H1 (cell line): ENCODE results near the gene LGALS1. TPM values are rescaled to one million over a fixed set of nuclear protein-coding genes. Genes with fewer than 3 reads are reported as not detected.

Source experiments
- CTCF ChIA-PET: fragments of 300-600 bp; sonication (Branson Sonifier 250); formaldehyde crosslinking; loops from one replicate; lab custom pipeline; 2021; ENCODE audit not compliant: partially characterized antibody; lab: Charles Lee
- POLR2A ChIA-PET: fragments of 300-600 bp; sonication (Branson Sonifier 250); formaldehyde crosslinking; loops from one replicate; lab custom pipeline; 2021; ENCODE audit warnings: inconsistent platforms; ENCODE audit not compliant: partially characterized antibody; lab: Charles Lee
- DNase-seq, 2 experiments: peaks; one replicate each; pipeline versions ENCODE4 v3.0.0 to v3.0.0-alpha.2; 2010 to 2022; ENCODE audit warnings: low spot score in 2 of 2, low read depth in 1 of 2, mixed read lengths in 1 of 2
- FAIRE-seq: peaks from 2 replicates; lab custom pipeline; 2011; peaks lifted over from hg19 to GRCh38; lab: Jason Lieb, UNC
- H2AFZ ChIP-seq: 2 replicates; pipeline ENCODE4 v1.8.1; 2012; ENCODE audit warnings: low read length, inconsistent platforms
- H2AK5ac ChIP-seq: 2 replicates; pipeline ENCODE4 v1.6.1; 2013; ENCODE audit warnings: low read depth, low read length
- H2BK120ac ChIP-seq: replicated peaks from 2 replicates; pipeline ENCODE3; 2013; ENCODE audit warnings: low read depth, low read length, inconsistent platforms
- H2BK12ac ChIP-seq: 2 replicates; pipeline ENCODE4 v1.6.1; 2013; ENCODE audit warnings: low read depth, low read length
- H2BK15ac ChIP-seq: 2 replicates; pipeline ENCODE4 v1.6.1; 2013; ENCODE audit warnings: low read length
- H2BK20ac ChIP-seq: 2 replicates; pipeline ENCODE4 v1.6.1; 2013; ENCODE audit warnings: low read length
- H2BK5ac ChIP-seq: 2 replicates; pipeline ENCODE4 v1.6.1; 2013; ENCODE audit warnings: low read depth, low read length
- H3K14ac ChIP-seq: 2 replicates; pipeline ENCODE4 v1.6.1; 2013; ENCODE audit warnings: inconsistent platforms; ENCODE audit not compliant: insufficient read length
- H3K18ac ChIP-seq: 2 replicates; pipeline ENCODE4 v1.6.1; 2013; ENCODE audit warnings: low read length; ENCODE audit errors: extremely low read depth
- H3K23ac ChIP-seq: 2 replicates; pipeline ENCODE4 v1.6.1; 2013; ENCODE audit warnings: inconsistent platforms; ENCODE audit not compliant: insufficient read length
- H3K23me2 ChIP-seq: 2 replicates; pipeline ENCODE4 v1.6.1; 2013; ENCODE audit warnings: low read depth, low read length
- H3K27ac ChIP-seq: 2 replicates; pipeline ENCODE4 v1.6.1; 2011; ENCODE audit warnings: low read depth, low read length, inconsistent platforms
- H3K27me3 ChIP-seq, 4 experiments: replicated peaks in 1 of 4; 1 replicate in 1 of 4; 2 replicates in 3 of 4; pipeline versions ENCODE4 v1.6.1 to v1.8.1; 2011 to 2013; ENCODE audit warnings: low read length in 3 of 4, mild to moderate bottlenecking in 3 of 4, inconsistent platforms in 2 of 4, mixed read lengths in 2 of 4, moderate library complexity in 1 of 4; ENCODE audit not compliant: control insufficient read depth in 3 of 4, insufficient read depth in 3 of 4; ENCODE audit errors: extremely low read depth in 1 of 4
- H3K36me3 ChIP-seq, 4 experiments: 2 replicates each; pipeline versions ENCODE4 v1.6.1 to v1.8.1; 2011 to 2013; ENCODE audit warnings: mild to moderate bottlenecking in 4 of 4, low read length in 3 of 4, moderate library complexity in 2 of 4, control low read depth in 1 of 4, inconsistent platforms in 1 of 4; ENCODE audit not compliant: insufficient read depth in 4 of 4, control insufficient read depth in 2 of 4
- H3K4ac ChIP-seq: replicated peaks from 2 replicates; pipeline ENCODE3; 2013; ENCODE audit warnings: low read length, low read depth, mixed read lengths, inconsistent platforms; ENCODE audit not compliant: insufficient read length
- H3K4me1 ChIP-seq, 4 experiments: replicated peaks in 1 of 4; 1 replicate in 1 of 4; 2 replicates in 3 of 4; pipeline versions ENCODE4 v1.6.1 to v1.8.1; 2011 to 2013; ENCODE audit warnings: low read length in 3 of 4, inconsistent platforms in 2 of 4, mixed read lengths in 1 of 4; ENCODE audit not compliant: insufficient read depth in 4 of 4, control insufficient read depth in 3 of 4
- H3K4me2 ChIP-seq, 2 experiments: 2 replicates each; pipeline versions ENCODE4 v1.6.1 to v1.8.1; 2011 to 2013; ENCODE audit warnings: low read depth in 2 of 2, low read length in 2 of 2, control low read depth in 1 of 2, inconsistent platforms in 1 of 2, mild to moderate bottlenecking in 1 of 2; ENCODE audit not compliant: insufficient read depth in 1 of 2
- H3K4me3 ChIP-seq, 4 experiments: fragments of 200-600, 300-600 bp in 1 of 4; sonication (generic), shearing (Covaris generic), sonication (Bioruptor Twin) in 1 of 4; 2 replicates each; pipeline versions ENCODE4 v1.5.1 to v1.8.1; 2011 to 2016; ENCODE audit warnings: low read length in 4 of 4, low read depth in 3 of 4, control low read depth in 2 of 4, inconsistent platforms in 2 of 4, mild to moderate bottlenecking in 2 of 4, mixed read lengths in 1 of 4, moderate library complexity in 1 of 4; ENCODE audit not compliant: insufficient read depth in 2 of 4; ENCODE audit errors: extremely low read depth in 1 of 4
- H3K56ac ChIP-seq: replicated peaks from 2 replicates; pipeline ENCODE3; 2013; ENCODE audit warnings: low read depth, mild to moderate bottlenecking, mixed read lengths, low read length, inconsistent platforms; ENCODE audit not compliant: insufficient read length
- H3K79me1 ChIP-seq: 2 replicates; pipeline ENCODE4 v1.6.1; 2013; ENCODE audit warnings: low read depth, low read length, control low read depth
- H3K79me2 ChIP-seq, 2 experiments: 2 replicates each; pipeline versions ENCODE4 v1.6.1 to v1.8.1; 2012 to 2013; ENCODE audit warnings: low read length in 2 of 2, mild to moderate bottlenecking in 2 of 2, inconsistent platforms in 1 of 2; ENCODE audit not compliant: insufficient read depth in 2 of 2, control insufficient read depth in 1 of 2
- H3K9ac ChIP-seq, 4 experiments: replicated peaks in 1 of 4; 1 replicate in 1 of 4; 2 replicates in 3 of 4; pipeline versions ENCODE4 v1.6.1 to v1.8.1; 2011 to 2013; ENCODE audit warnings: low read depth in 3 of 4, low read length in 3 of 4, control low read depth in 2 of 4, mild to moderate bottlenecking in 2 of 4, moderate library complexity in 2 of 4, inconsistent platforms in 1 of 4; ENCODE audit errors: extremely low read depth in 1 of 4
- H3K9me3 ChIP-seq, 2 experiments: 2 replicates each; pipeline versions ENCODE4 v1.6.1 to v1.8.1; 2012 to 2013; ENCODE audit warnings: mild to moderate bottlenecking in 2 of 2, moderate library complexity in 2 of 2, control low read depth in 1 of 2, inconsistent platforms in 1 of 2, low read depth in 1 of 2, low read length in 1 of 2, mixed read lengths in 1 of 2; ENCODE audit not compliant: insufficient read depth in 2 of 2
- H4K20me1 ChIP-seq, 2 experiments: replicated peaks in 1 of 2; 2 replicates each; pipeline versions ENCODE3 to v1.8.1; 2011 to 2013; ENCODE audit warnings: inconsistent platforms in 2 of 2, low read length in 2 of 2, mild to moderate bottlenecking in 1 of 2; ENCODE audit not compliant: insufficient read depth in 2 of 2, control insufficient read depth in 1 of 2
- H4K5ac ChIP-seq: 2 replicates; pipeline ENCODE4 v1.6.1; 2013; ENCODE audit warnings: low read length, low read depth, mixed read lengths, inconsistent platforms; ENCODE audit not compliant: insufficient read length
- H4K8ac ChIP-seq: 2 replicates; pipeline ENCODE4 v1.8.0; 2013; ENCODE audit warnings: mild to moderate bottlenecking, moderate library complexity, low read length, inconsistent platforms; ENCODE audit not compliant: insufficient read depth; ENCODE audit errors: extremely low read depth
- H4K91ac ChIP-seq: replicated peaks from 2 replicates; pipeline ENCODE3; 2013; ENCODE audit warnings: low read length, mixed read lengths, inconsistent platforms; ENCODE audit not compliant: insufficient read length
- BRCA1 ChIP-seq: IDR thresholded peaks from 2 replicates; pipeline ENCODE4 v1.6.1; 2012; ENCODE audit warnings: low read depth, low read length, improper control_type of control experiment
- CTBP2 ChIP-seq: IDR thresholded peaks from 2 replicates; pipeline ENCODE4 v1.7.0; 2011; ENCODE audit warnings: borderline replicate concordance, mild to moderate bottlenecking, moderate library complexity, mixed read lengths, low read length; ENCODE audit not compliant: insufficient read depth, insufficient read length
- KDM4A ChIP-seq: IDR thresholded peaks from one replicate; pipeline ENCODE4 v1.7.1; 2012; ENCODE audit warnings: low read depth, mild to moderate bottlenecking, moderate library complexity, low read length, inconsistent platforms; ENCODE audit not compliant: severe bottlenecking
- NANOG ChIP-seq: IDR thresholded peaks from 2 replicates; pipeline ENCODE4 v1.6.1; 2011; ENCODE audit warnings: low read length, low read depth, mild to moderate bottlenecking, inconsistent platforms; ENCODE audit not compliant: insufficient read depth, poor library complexity, severe bottlenecking
- SIX5 ChIP-seq: IDR thresholded peaks from 2 replicates; pipeline ENCODE4 v1.6.1; 2011; ENCODE audit warnings: mild to moderate bottlenecking, low read depth, low read length
- USF2 ChIP-seq: IDR thresholded peaks from 2 replicates; pipeline ENCODE4 v1.6.1; 2011; ENCODE audit warnings: low read length, improper control_type of control experiment
- WGBS, 2 experiments: shearing (Covaris generic) in 1 of 2; methylation state at CpG; one replicate each; pipeline versions ENCODE4 v1.1.6 to v1.1.7; 2013 to 2015; ENCODE audit warnings: low lambda C conversion rate in 2 of 2, mixed read lengths in 2 of 2, inconsistent platforms in 1 of 2, low coverage in 1 of 2, missing lambda C conversion rate in 1 of 2; ENCODE audit not compliant: insufficient replicate concordance in 2 of 2, insufficient coverage in 1 of 2, insufficient read length in 1 of 2; ENCODE audit errors: extremely low coverage in 1 of 2, missing lambda C conversion rate in 1 of 2; 5-methylcytosine and 5-hydroxymethylcytosine counted together
- polyA plus RNA-seq, 7 experiments: library from polyadenylated mRNA; depleted of rRNA in 3 of 7; stranded (reverse) in 5 of 7; unstranded in 2 of 7; fragments of >200 nt in 5 of 7; fragments of 200-250 nt in 2 of 7; gene quantifications; 1 replicate in 5 of 7; 2 replicates in 1 of 7; 4 replicates in 1 of 7; pipeline versions ENCODE4 v1.2.1 to v1.2.3, GENCODE V29; 2011 to 2013; ENCODE audit warnings: missing spikeins in 2 of 7, mixed read lengths in 2 of 7
- total RNA-seq: library from RNA; stranded (reverse); fragmentation: NEBNext Ultra II Directional; extraction: Animal tissue kit (Norgen Biotek cat#: 25700); gene quantifications from 2 replicates; pipeline ENCODE4 v1.2.1, GENCODE V29; 2021
- TF ChIP-seq, protein P1 (sequence below), 3 experiments: IDR thresholded peaks; 1 replicate in 2 of 3; 2 replicates in 1 of 3; pipeline versions ENCODE4 v1.5.1 to v1.6.1; 2011; ENCODE audit warnings: low read length in 3 of 3, mild to moderate bottlenecking in 3 of 3, inconsistent platforms in 2 of 3, low read depth in 1 of 3, moderate library complexity in 1 of 3; ENCODE audit not compliant: insufficient read depth in 1 of 3; ENCODE audit errors: control extremely low read depth in 1 of 3
- TF ChIP-seq, protein P2 (sequence below): IDR thresholded peaks from 2 replicates; pipeline ENCODE4 v1.6.1; 2011; ENCODE audit warnings: low read depth, mild to moderate bottlenecking, low read length; ENCODE audit not compliant: insufficient read depth

The LGALS1 gene
- total and polyA plus RNA-seq, 2 of the 8 experiments (the other 6 are each of a cell fraction or from before 2014, with no cell fraction given) = 12.0 to 92.4 TPM

GRCh38 chr22:37678372-37678771 lies 2.9 kb downstream of the LGALS1 start:
- Histone ChIP-seq H2AK5ac (peak overlapping the region; percentile 98; the same call in 1 of the 2 replicates), H3K18ac (no peak overlapping the region), H2BK15ac (peak overlapping the region; percentile 97; the same call in 1 of the 2 replicates), H3K4me3 (no peak overlapping the region), H4K20me1 (peaks cover 0 to 2% of the 10 kb centered on the region in 2 experiments), H2BK20ac (no peak overlapping the region), H4K91ac (peak overlapping the region; percentile 73), H3K4me1 (peaks cover 0 to 16% (median 13%) of the 10 kb centered on the region in 4 experiments; a peak in 6 of 7 replicates), H3K36me3 (no peaks in the 10 kb centered on the region), H3K23ac (no peak overlapping the region), H3K79me1 (no peaks in the 10 kb centered on the region), H3K79me2 (no peaks in the 10 kb centered on the region), H3K9ac (no peak overlapping the region), H2BK120ac (peak overlapping the region; percentile 77), H2BK12ac (0 out of 2 replicates have a peak overlapping the region, but pooled peaks have one; percentile 60), H3K4ac (no peak overlapping the region), H3K4me2 (no peak overlapping the region), H3K27ac (no peak overlapping the region), H2AFZ (no peak overlapping the region), H3K14ac (no peak overlapping the region), H3K56ac (no peak overlapping the region), H2BK5ac (no peak overlapping the region), H4K8ac (no peak overlapping the region), H3K9me3 (no peaks in the 10 kb centered on the region), H3K23me2 (peaks cover 2% of the 10 kb centered on the region; the same call in 1 of the 2 replicates), H4K5ac (no peak overlapping the region), H3K27me3 (peaks cover 0 to 2% (median 0%) of the 10 kb centered on the region in 4 experiments; a peak in 1 of 7 replicates)
- no peak for FAIRE-seq
- CTCF ChIA-PET = interaction anchor here (0.7 to 16.3 kb wide), 6 partner anchors 16 to 72 kb away, joined by 3 to 261 read pairs (median 4); partner anchors contain the start of genes PDXP, SH3BP1 and TRIOBP
- POLR2A ChIA-PET = interaction anchor here (1.1 to 1.8 kb wide), 2 partner anchors 69 to 124 kb away, joined by 3 to 8 read pairs; partner anchors contain the start of gene GGA1
- 85% methylated on average over 18 of the region's 18 CpGs; no CpG with 5 or more reads in 1 of the 2 experiments for WGBS, 2 experiments
- DNase-seq = no peak
- no peak for TF ChIP-seq BRCA1
- no peak for TF ChIP-seq KDM4A
- TF ChIP-seq NANOG = no peak
- no peak for TF ChIP-seq USF2
- TF ChIP-seq, protein P1, sequence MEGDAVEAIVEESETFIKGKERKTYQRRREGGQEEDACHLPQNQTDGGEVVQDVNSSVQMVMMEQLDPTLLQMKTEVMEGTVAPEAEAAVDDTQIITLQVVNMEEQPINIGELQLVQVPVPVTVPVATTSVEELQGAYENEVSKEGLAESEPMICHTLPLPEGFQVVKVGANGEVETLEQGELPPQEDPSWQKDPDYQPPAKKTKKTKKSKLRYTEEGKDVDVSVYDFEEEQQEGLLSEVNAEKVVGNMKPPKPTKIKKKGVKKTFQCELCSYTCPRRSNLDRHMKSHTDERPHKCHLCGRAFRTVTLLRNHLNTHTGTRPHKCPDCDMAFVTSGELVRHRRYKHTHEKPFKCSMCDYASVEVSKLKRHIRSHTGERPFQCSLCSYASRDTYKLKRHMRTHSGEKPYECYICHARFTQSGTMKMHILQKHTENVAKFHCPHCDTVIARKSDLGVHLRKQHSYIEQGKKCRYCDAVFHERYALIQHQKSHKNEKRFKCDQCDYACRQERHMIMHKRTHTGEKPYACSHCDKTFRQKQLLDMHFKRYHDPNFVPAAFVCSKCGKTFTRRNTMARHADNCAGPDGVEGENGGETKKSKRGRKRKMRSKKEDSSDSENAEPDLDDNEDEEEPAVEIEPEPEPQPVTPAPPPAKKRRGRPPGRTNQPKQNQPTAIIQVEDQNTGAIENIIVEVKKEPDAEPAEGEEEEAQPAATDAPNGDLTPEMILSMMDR (IDR thresholded peaks at IDR 0.05; ENCODE audit: control extremely low read depth in 1 of 3, insufficient read depth in 1 of 3, low read depth in 1 of 3, low read length in 3 of 3) = no peak
- TF ChIP-seq SIX5 = no peak
- TF ChIP-seq CTBP2 = no peak
- TF ChIP-seq, protein P2, sequence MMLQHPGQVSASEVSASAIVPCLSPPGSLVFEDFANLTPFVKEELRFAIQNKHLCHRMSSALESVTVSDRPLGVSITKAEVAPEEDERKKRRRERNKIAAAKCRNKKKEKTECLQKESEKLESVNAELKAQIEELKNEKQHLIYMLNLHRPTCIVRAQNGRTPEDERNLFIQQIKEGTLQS = no peak
